ENCODE measurements around the gene EIF5A. TPM values are rescaled to one million over a fixed set of nuclear protein-coding genes. Genes with fewer than 3 reads are reported as not detected.

The EIF5A gene
- total and polyA plus RNA-seq, 8 donors, result 86.9 to 438 (median 163) TPM

GRCh38 chr17:7311110-7311705, 3.8 kb downstream of the EIF5A start:
- no peaks in the 10 kb centered on the region for H3K27me3 ChIP-seq
- intact Hi-C loops (cut with DNase I; ENCODE audit: low total_unique reads), result no loop called here
- WGBS, 5 donors, result 64 to 82% (median 75%) methylated on average over 7 of the region's 7 CpGs
- no peak for DNase-seq
- H3K36me3 ChIP-seq, result peaks cover 42 to 54% (median 49%) of the 10 kb centered on the region in 4 donors
- peak overlapping the region in 1 of 5 donors; percentile 100 for H3K27ac ChIP-seq
- H3K4me1 ChIP-seq, result peaks cover 49 to 74% (median 67%) of the 10 kb centered on the region in 4 donors
- no peaks in the 10 kb centered on the region for H3K9me3 ChIP-seq
- H3K4me3 ChIP-seq, result no peak overlapping the region
- TF ChIP-seq CTCF (IDR thresholded peaks at IDR 0.05) (no peak), EP300 (IDR thresholded peaks at IDR 0.05) (no peak), POLR2AphosphoS5 (IDR thresholded peaks at IDR 0.05) (no peak), POLR2A (IDR thresholded peaks at IDR 0.05) (no peak)

GRCh38 chr17:7312432-7313087, 5.1 kb downstream of the EIF5A start:
- intact Hi-C loops (cut with DNase I; ENCODE audit: low total_unique reads), result no loop called here
- H3K36me3 ChIP-seq, result peaks cover 49 to 67% (median 58%) of the 10 kb centered on the region in 4 donors
- peak overlapping the region in 2 of 5 donors; percentile 46 to 100 for H3K27ac ChIP-seq
- WGBS, 5 donors, result 66 to 79% (median 75%) methylated on average over 7 of the region's 7 CpGs
- H3K4me1 ChIP-seq, result peaks cover 49 to 75% (median 65%) of the 10 kb centered on the region in 4 donors
- no peaks in the 10 kb centered on the region for H3K9me3 ChIP-seq
- DNase-seq, result no peak
- H3K4me3 ChIP-seq, result peak overlapping the region in 1 of 4 donors; percentile 1
- TF ChIP-seq EP300 (IDR thresholded peaks at IDR 0.05), result no peak
- no peak for TF ChIP-seq POLR2A (IDR thresholded peaks at IDR 0.05)
- no peak for TF ChIP-seq CTCF (IDR thresholded peaks at IDR 0.05)
- no peak for TF ChIP-seq POLR2AphosphoS5 (IDR thresholded peaks at IDR 0.05)
- H3K27me3 ChIP-seq, result no peaks in the 10 kb centered on the region

GRCh38 chr17:7313088-7313889, 5.9 kb downstream of the EIF5A start:
- Histone ChIP-seq H3K27me3 (no peaks in the 10 kb centered on the region), H3K9me3 (no peaks in the 10 kb centered on the region), H3K36me3 (peaks cover 56 to 74% (median 66%) of the 10 kb centered on the region in 4 donors), H3K27ac (peak overlapping the region in 3 of 5 donors; percentile 29 to 100 (median 46)), H3K4me1 (peaks cover 49 to 75% (median 65%) of the 10 kb centered on the region in 4 donors), H3K4me3 (peak overlapping the region in 2 of 4 donors; percentile 95 to 99)
- DNase-seq, result no peak
- TF ChIP-seq POLR2A (IDR thresholded peaks at IDR 0.05) (no peak), EP300 (IDR thresholded peaks at IDR 0.05) (no peak), POLR2AphosphoS5 (IDR thresholded peaks at IDR 0.05) (no peak), CTCF (IDR thresholded peaks at IDR 0.05) (peak in 1 of 7 experiments; percentile 11)
- intact Hi-C loops (cut with DNase I; ENCODE audit: low total_unique reads), result no loop called here
- 80 to 88% (median 83%) methylated on average over 7 of the region's 7 CpGs for WGBS, 5 donors
